ENCODE measurements around the gene GTSE1.

The GTSE1 gene

GRCh38 chr22:46367707-46368191, 71.1 kb downstream of the GTSE1 start:
- no peak for DNase-seq

- DNase-seq = no peak
These were observed 71.8 kb downstream of the GTSE1 start for GRCh38 chr22:46368422-46368821.

- DNase-seq = no peak
These were observed 72.4 kb downstream of the GTSE1 start for GRCh38 chr22:46368871-46369715.

- no peak for DNase-seq
These were observed 73.3 kb downstream of the GTSE1 start for GRCh38 chr22:46369716-46370583.

- DNase-seq = no peak
These were observed 74.1 kb downstream of the GTSE1 start for GRCh38 chr22:46370584-46371291.

- DNase-seq = no peak
These were observed 75.1 kb downstream of the GTSE1 start for GRCh38 chr22:46371623-46372226.

- DNase-seq = no peak
These were observed 76.0 kb downstream of the GTSE1 start for GRCh38 chr22:46372686-46373085.

- DNase-seq = no peak
These were observed 76.5 kb downstream of the GTSE1 start for GRCh38 chr22:46373159-46373558.

- DNase-seq = no peak
These were observed 77.4 kb downstream of the GTSE1 start for GRCh38 chr22:46373921-46374662.

GRCh38 chr22:46374663-46375474, 78.2 kb downstream of the GTSE1 start:
- DNase-seq = no peak

GRCh38 chr22:46376111-46376510, 79.4 kb downstream of the GTSE1 start:
- DNase-seq = no peak

GRCh38 chr22:46376908-46377524, 80.3 kb downstream of the GTSE1 start:
- no peak for DNase-seq

- DNase-seq = no peak
These were observed 81.1 kb downstream of the GTSE1 start for GRCh38 chr22:46377525-46378425.

GRCh38 chr22:46378426-46379065, 81.9 kb downstream of the GTSE1 start:
- no peak for DNase-seq

- no peak for DNase-seq
These were observed 82.6 kb downstream of the GTSE1 start for GRCh38 chr22:46379066-46379930.

GRCh38 chr22:46380069-46380468, 83.4 kb downstream of the GTSE1 start:
- DNase-seq = no peak

Data from midbrain (tissue), 1 donor.